CD4-positive, alpha-beta T cell treated with Interleukin-15 for 4 hours (primary cell): ENCODE data around the gene NT5DC3.

ENCODE experiments used
- DNase-seq: peaks from one replicate; pipeline ENCODE4 v3.0.0-alpha.2; 2020; ENCODE audit warnings: low spot score

Gene NT5DC3

DNA sequence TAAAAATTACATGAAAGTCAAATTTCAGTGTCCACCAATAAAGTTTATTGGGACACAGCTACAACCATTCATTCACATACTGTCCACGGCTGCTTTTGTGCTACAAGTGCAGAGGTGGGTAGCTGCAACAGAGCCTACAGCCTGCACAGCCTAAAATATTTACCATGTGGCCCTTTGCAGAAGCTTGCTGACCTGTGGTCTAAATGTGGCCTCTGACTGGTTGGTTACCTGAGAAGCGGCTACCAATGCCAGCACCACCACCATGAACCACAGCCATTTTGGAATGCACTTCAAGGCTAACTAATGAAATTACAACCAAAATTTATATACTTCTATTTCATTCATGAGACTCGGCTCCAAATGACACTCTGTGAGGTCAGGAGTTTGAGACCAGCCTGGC, 58.6 kb downstream of the NT5DC3 start:
- no peak for DNase-seq

- no peak for DNase-seq
Measured at GRCh38 chr12:103780992-103781391, 60.0 kb downstream of the NT5DC3 start.

DNA sequence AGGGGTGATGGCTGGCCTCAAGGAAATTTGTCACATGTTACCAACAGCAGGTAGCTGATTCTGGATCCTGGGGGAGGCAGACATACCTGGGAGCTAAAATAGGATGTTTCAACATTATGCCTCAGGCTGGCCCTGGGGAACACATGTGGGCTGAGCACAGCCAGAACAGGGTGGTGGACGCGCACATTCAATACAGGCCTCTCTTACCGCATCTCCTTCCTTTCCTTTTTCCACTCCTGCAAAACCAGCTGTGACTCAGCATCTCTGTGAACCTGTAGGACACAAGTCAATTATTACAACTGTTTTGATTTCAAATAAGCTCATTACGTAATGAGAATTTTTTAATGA, 61.0 kb downstream of the NT5DC3 start:
- DNase-seq = no peak

GRCh38 chr12:103779410-103780092, 61.5 kb downstream of the NT5DC3 start:
- no peak for DNase-seq

DNA sequence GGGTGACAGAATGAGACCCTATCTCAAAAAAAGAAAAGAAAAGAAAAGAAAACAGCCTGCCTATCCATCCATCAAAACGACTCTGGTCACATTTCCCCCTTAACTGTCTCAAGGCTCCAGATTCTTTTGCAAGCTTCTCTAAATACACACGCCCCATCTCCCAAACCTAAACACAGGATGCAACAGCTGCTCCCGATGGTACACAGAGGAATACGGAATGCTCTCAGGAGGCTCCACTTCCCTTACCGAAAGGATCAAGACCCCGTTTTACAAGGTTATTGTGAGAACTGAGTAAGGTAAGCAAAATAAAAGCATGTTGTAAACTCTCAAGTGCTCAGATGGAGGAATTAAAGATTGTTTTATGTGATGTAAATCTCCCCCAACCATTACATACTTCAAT, 62.3 kb downstream of the NT5DC3 start:
- DNase-seq = no peak

GRCh38 chr12:103774977-103775560, 66.0 kb downstream of the NT5DC3 start:
- DNase-seq = no peak

GRCh38 chr12:103773109-103773910, 67.7 kb downstream of the NT5DC3 start:
- DNase-seq = no peak

GRCh38 chr12:103772367-103773108, 68.5 kb downstream of the NT5DC3 start:
- DNase-seq = no peak

GRCh38 chr12:103771466-103771865, 69.6 kb downstream of the NT5DC3 start:
- DNase-seq = no peak

DNA sequence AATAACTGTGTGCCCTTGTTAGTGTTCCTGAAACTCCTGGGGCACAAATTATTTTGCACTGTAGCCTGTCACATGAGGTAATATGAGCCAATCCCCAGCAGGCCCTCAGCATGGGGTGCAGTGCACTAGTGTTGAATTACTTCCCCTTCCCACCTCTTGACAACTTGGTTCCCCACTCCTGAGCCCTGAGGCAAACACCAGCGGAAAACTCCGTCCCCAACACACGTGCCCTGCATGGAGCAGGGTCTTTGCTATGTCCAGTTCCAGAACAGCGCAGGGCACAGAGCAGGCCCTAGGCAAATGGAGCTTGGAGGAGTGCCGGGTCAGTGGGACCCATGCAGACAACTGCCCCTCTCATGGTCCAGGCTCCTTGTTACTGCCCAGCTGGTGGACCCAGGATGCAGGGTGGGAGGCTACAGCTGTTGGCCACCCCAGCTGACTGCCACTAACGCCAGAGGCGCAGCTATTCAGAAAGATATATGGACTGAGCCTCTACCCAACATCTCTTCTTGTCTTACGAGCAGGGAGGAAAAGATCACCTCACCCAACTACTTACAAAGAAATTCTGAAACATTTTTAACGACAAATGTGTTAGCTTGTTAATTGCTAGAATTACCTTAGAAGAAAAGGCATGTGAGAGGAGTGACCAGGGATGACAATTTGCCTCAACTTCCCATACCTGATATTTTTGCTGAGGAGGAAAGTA, 71.6 kb downstream of the NT5DC3 start:
- no peak for DNase-seq

DNA sequence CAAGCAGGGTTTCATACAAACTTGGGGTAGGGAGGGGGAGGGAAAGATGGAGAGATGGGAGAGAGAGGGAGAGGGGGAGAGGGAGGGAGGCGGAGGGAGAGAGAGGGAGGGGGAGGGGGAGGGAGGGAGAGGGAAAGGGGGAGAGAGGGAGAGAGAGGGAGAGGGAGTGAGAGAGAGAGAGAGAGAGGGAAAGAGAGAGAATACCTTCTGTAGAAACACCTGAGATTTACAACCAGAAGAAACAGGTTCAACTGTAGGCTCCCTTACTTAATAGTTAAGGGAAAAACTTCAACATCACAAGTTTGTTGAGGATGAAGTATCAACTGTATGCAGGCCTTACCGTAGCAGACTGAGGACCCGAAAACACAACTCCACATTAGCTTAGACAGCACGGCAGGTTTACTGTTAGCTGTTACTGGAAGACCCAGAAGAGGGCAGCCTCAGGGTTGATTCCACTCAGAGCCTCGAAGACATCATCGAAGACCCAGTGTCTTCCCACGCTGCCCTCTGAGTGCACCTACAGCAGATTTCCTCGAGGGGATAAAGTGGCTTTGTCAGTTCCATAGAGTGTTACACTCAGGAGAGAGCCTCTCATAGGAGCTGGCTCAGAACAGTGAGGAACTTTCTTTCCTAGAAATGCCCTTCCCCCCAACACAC, 72.4 kb downstream of the NT5DC3 start:
- DNase-seq = no peak

GRCh38 chr12:103766028-103766427, 75.0 kb downstream of the NT5DC3 start:
- DNase-seq = no peak

DNA sequence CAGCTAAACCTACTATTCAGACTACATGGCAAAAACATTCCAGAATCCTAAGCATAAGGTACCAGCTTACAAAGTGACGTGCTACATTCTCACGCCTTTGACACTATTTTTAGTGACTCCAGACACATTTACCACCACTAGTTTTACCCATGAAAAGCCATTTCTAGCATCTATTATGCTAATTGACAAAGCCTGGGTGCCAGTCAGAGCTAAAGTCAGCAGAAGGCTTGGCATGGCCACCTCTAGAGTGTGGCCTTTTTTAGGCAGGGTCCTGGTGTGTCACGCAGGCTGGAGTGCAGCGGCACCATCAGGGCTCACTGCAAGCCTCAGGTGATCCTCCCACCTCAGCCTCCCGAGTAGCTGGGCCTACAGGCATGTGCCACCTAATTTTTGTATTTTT, 75.7 kb downstream of the NT5DC3 start:
- DNase-seq = no peak

GRCh38 chr12:103762473-103762872, 78.6 kb downstream of the NT5DC3 start:
- DNase-seq = no peak

- no peak for DNase-seq
Measured at GRCh38 chr12:103758310-103759089, 82.5 kb downstream of the NT5DC3 start.

- DNase-seq = no peak
Measured at GRCh38 chr12:103757248-103757647, 83.8 kb downstream of the NT5DC3 start.

DNA sequence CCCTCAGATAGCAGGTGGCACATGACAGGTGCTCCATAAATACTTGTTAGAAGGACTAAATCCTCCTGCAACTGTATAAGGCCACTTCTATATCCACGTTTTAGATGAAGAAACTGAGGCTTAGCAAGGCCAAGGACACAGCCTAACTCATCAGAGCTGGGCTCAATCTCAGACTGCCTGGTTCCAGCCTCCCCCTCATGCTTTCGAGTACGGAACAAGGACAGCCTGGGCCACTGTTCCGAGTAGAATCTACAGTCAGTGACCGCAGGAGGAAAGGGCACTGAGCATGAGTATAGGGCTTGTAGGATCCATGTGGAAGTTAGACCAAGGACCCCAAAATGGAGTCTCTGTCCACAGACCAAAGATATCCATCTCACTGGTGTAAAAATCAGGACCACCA, 84.6 kb downstream of the NT5DC3 start:
- DNase-seq = no peak

- no peak for DNase-seq
Measured at GRCh38 chr12:103755425-103755824, 85.6 kb downstream of the NT5DC3 start.

GRCh38 chr12:103751600-103751999, 89.4 kb downstream of the NT5DC3 start:
- no peak for DNase-seq

DNA sequence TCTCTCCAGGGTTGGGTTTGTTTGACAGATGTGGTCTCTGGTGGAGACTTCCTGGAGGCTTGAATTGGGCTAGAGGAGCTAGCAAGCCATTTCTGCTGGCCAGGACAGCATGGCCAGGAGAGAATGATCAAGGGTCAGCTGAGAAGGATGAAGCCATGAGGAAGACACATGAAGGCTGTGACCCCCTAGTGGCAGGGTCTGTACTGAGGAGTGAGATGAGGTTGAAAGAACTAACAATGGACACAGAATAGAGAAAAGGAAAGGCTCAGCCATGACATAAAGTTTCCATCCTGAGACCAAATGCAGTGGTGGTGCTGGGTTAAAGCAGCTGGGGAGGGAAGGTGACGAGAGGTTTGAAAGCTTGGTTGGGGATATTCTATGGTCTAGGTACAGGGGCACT, 89.9 kb downstream of the NT5DC3 start:
- DNase-seq = no peak

GRCh38 chr12:103748875-103749274, 92.2 kb downstream of the NT5DC3 start:
- DNase-seq = no peak
